Right lobe of liver (tissue), 6 donors: Measurements from ENCODE around the gene FSTL4. TPM values are rescaled to one million over a fixed set of nuclear protein-coding genes. Genes with fewer than 3 reads are reported as not detected.

Experiments used
- ATAC-seq, 4 donors: fragments of 200-7000 bp; cut with Tn5 transposase; one replicate each; pipeline ENCODE4 v1.9.1; 2020; ENCODE audit warnings: mild to moderate bottlenecking in 4 of 4, moderate library complexity in 4 of 4
- DNase-seq, 3 donors: peaks; one replicate each; pipeline ENCODE4 v3.0.0-alpha.2; 2020
- H3K27ac ChIP-seq, 3 donors: fragments of 200-600 bp; one replicate each; pipeline ENCODE4 v1.8.0; 2022
- H3K27me3 ChIP-seq, 2 donors: fragments of 200-600 bp; one replicate each; pipeline ENCODE4 v1.8.0; 2022
- H3K36me3 ChIP-seq, 4 donors: fragments of 200-600 bp; sonication (generic) in 1 of 4; one replicate each; pipeline versions ENCODE4 v1.5.1 to v1.8.0; 2017 to 2022; ENCODE audit warnings: control low read depth in 1 of 4
- H3K4me1 ChIP-seq, 4 donors: fragments of 200-600 bp; sonication (generic) in 1 of 4; one replicate each; pipeline versions ENCODE4 v1.5.1 to v1.8.0; 2017 to 2022; ENCODE audit warnings: control low read depth in 1 of 4
- H3K4me3 ChIP-seq, 3 donors: fragments of 200-600 bp; one replicate each; pipeline ENCODE4 v1.8.0; 2022
- H3K9me3 ChIP-seq, 4 donors: fragments of 200-600 bp; sonication (generic) in 1 of 4; one replicate each; pipeline versions ENCODE4 v1.5.1 to v1.8.0; 2017 to 2022; ENCODE audit warnings: control low read depth in 1 of 4
- POLR2A ChIP-seq: fragments of 450-650 bp; IDR thresholded peaks from one replicate; pipeline ENCODE4 v1.6.1; 2017; ENCODE audit warnings: antibody characterized with exemption, mild to moderate bottlenecking
- WGBS: methylation state at CpG from one replicate; pipeline ENCODE4 v1.1.6; 2018; ENCODE audit warnings: low coverage, low lambda C conversion rate; ENCODE audit not compliant: insufficient coverage; ENCODE audit errors: missing lambda C conversion rate; 5-methylcytosine and 5-hydroxymethylcytosine counted together
- intact Hi-C, 2 donors: fragments of 100-400 bp; cut with DNase I; formaldehyde crosslinking; loops; one replicate each; pipeline versions ENCODE4 v1.11.2 to v1.14.1; 2022
- total RNA-seq, 6 experiments: library from RNA; depleted of rRNA in 2 of 6; stranded (reverse); fragments of >200 nt in 2 of 6; fragmentation: NEBNext Ultra II Directional in 3 of 6; extraction: Animal tissue kit (Norgen Biotek cat#: 25700) in 3 of 6; gene quantifications; one replicate each; pipeline versions ENCODE4 v1.1.0 to v1.2.4, GENCODE V29; 2016 to 2023
- TF ChIP-seq, protein P1 (sequence below), 4 donors: fragments of 200-600 bp in 3 of 4; fragments of 450-650 bp in 1 of 4; IDR thresholded peaks; one replicate each; pipeline versions ENCODE4 v1.5.1 to v1.8.0; 2016 to 2022; ENCODE audit warnings: antibody characterized with exemption in 4 of 4, mild to moderate bottlenecking in 2 of 4
- donor health status: DM: no; HTN: yes; CAD: no.
- donor health status: DM: no; HTN: no; CAD: no.
- donor health status: DM: no; HTN: no; CAD: no.
- donor health status: DM: no; HTN: yes; CAD: no.
- donor health status: DM: no; HTN: yes; CAD: no.

FSTL4 gene
- total RNA-seq, 6 experiments from 2014 or later, result 0.62 to 1.3 (median 0.80) TPM; not detected in 3

DNA sequence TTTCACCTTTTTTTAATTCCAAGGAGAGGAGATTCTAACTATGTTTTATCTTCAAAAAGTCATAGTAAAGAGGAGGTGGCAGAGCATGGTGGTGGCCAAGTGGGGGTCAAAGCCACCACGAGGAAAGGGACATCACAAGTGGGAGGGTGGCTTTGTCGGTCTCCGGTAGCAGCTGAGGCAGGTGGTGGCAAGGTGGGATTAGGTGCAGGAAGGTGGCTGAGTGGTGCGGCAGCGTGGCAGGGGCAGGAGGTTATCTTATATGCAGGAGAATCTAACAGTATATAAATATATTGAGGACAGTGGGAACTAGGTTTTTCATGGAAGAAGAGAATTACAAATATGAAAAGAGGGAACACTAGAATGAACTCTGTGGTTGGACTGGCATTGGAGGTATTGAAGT lies 196.8 kb downstream of the FSTL4 start:
- no peak for TF ChIP-seq POLR2A
- DNase-seq (no peak), ATAC-seq (no peak)
- H3K9me3 ChIP-seq, result no peaks in the 10 kb centered on the region
- no peaks in the 10 kb centered on the region for H3K27me3 ChIP-seq
- no peaks in the 10 kb centered on the region for H3K4me1 ChIP-seq
- H3K36me3 ChIP-seq, result no peaks in the 10 kb centered on the region
- 73% methylated on average over 5 of the region's 5 CpGs for WGBS
- H3K27ac ChIP-seq, result no peak overlapping the region
- H3K4me3 ChIP-seq, result no peak overlapping the region
- intact Hi-C loops, result no loop called here

DNA sequence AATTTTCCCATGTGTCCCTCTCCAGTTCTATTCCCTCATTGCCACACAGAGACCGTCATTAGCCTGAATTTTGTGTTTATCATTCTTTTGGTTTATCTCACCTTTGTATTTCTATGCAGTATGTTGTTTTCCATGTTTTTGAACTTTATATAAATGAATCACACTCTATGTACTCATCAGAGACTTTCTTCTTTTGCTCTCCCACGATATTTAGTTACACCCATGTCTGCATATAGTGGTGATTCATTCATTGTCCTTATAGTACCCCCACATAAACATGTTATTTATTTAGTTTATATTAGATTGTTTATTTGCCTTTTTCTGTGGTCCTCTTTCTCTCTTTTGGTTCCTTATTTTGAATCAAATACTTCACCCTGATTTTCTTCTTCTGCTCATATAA lies 199.7 kb downstream of the FSTL4 start:
- H3K4me3 ChIP-seq, result no peak overlapping the region
- H3K9me3 ChIP-seq, result no peaks in the 10 kb centered on the region
- H3K4me1 ChIP-seq, result no peaks in the 10 kb centered on the region
- H3K27me3 ChIP-seq, result no peaks in the 10 kb centered on the region
- no peak for DNase-seq
- intact Hi-C loops, result no loop called here
- no peak for ATAC-seq
- TF ChIP-seq, protein P1, sequence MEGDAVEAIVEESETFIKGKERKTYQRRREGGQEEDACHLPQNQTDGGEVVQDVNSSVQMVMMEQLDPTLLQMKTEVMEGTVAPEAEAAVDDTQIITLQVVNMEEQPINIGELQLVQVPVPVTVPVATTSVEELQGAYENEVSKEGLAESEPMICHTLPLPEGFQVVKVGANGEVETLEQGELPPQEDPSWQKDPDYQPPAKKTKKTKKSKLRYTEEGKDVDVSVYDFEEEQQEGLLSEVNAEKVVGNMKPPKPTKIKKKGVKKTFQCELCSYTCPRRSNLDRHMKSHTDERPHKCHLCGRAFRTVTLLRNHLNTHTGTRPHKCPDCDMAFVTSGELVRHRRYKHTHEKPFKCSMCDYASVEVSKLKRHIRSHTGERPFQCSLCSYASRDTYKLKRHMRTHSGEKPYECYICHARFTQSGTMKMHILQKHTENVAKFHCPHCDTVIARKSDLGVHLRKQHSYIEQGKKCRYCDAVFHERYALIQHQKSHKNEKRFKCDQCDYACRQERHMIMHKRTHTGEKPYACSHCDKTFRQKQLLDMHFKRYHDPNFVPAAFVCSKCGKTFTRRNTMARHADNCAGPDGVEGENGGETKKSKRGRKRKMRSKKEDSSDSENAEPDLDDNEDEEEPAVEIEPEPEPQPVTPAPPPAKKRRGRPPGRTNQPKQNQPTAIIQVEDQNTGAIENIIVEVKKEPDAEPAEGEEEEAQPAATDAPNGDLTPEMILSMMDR (IDR thresholded peaks at IDR 0.05), result no peak
- TF ChIP-seq POLR2A, result no peak
- H3K36me3 ChIP-seq, result no peaks in the 10 kb centered on the region
- H3K27ac ChIP-seq, result no peak overlapping the region
- 26% methylated on average over 2 of the region's 2 CpGs for WGBS

DNA sequence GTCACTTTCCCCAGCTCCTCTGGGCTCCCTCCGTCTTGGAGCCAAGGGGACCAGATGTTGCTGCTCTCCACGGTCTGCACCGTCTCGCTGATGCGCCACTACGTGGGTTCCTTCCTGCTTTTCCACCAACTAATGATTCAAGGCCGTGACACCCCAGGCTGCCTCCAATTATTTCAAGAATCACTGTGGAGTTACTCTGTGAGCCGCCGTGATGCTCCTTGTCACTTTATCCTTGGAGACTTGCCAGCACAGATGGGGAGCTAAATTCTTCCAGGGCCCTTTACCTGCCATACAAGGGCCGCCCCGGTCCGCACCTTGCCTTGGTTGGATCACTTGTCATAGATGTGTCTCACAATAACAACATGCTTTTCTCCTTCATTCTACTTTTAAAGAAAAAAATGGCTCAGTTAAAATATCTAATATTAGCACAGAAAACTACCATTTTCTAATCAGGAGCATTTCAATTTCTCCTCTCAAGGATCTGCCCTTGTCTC lies 202.0 kb downstream of the FSTL4 start:
- 79% methylated on average over 10 of the region's 12 CpGs for whole genome bisulfite sequencing
- ATAC-seq (no peak), DNase-seq (no peak)
- no peak for TF ChIP-seq POLR2A
- TF ChIP-seq, protein P1 (IDR thresholded peaks at IDR 0.05), result no peak
- Histone ChIP-seq H3K9me3 (no peaks in the 10 kb centered on the region), H3K4me3 (no peak overlapping the region), H3K36me3 (no peaks in the 10 kb centered on the region), H3K4me1 (no peaks in the 10 kb centered on the region), H3K27me3 (no peaks in the 10 kb centered on the region), H3K27ac (no peak overlapping the region)
- intact Hi-C loops, result no loop called here

DNA sequence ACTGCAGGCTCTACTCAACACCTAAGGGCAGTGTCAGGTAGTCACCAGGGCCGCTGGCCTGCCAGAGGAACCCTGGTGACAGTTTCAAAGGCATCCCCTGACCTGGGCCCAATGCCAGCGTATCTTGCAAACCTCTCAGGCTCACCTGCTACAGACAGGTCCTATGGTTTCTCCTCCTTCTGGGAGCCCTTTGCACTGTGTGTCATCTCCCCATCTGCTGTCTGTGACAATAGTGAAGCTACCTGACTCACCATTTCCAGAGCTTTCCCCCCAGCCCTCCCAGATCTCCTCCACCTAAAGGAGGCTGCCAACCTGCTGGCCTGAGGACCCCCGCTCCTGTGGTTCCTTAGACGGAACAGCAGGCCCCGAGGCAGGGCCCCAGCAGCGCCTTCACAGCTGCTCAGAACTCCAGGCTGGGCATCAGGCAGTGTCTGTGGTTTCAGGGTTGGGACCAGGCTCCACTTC lies 203.1 kb downstream of the FSTL4 start:
- DNase-seq (no peak), ATAC-seq (peak in 1 of 4 donors; percentile 28)
- intact Hi-C loops, result no loop called here
- no peaks in the 10 kb centered on the region for H3K27me3 ChIP-seq
- 69% methylated on average over 3 of the region's 6 CpGs for WGBS
- H3K4me1 ChIP-seq, result no peaks in the 10 kb centered on the region
- TF ChIP-seq, protein P1 (IDR thresholded peaks at IDR 0.05), result no peak
- TF ChIP-seq POLR2A, result no peak
- no peak overlapping the region for H3K27ac ChIP-seq
- no peaks in the 10 kb centered on the region for H3K9me3 ChIP-seq
- H3K4me3 ChIP-seq, result no peak overlapping the region
- H3K36me3 ChIP-seq, result no peaks in the 10 kb centered on the region

DNA sequence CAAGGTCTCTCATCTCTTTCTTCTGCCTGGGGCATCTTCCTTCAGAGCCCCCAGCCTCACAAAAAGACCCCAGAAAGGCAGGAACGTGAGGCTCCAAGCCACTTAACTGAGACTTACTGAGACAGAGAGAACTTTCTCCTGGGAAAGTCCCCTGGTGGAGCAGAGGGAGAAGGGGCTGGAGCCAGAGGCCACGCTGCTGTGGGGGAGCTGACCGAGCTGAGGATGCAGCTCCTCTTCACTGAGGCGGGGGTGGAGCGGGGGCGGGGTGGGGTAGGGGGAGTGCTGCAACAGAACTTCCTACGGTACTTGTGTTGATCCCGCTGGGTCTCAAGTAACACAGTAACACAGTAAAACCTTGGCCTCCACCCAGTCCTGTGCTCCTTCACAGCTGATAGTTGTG lies 204.0 kb downstream of the FSTL4 start:
- DNase-seq (no peak), ATAC-seq (no peak)
- H3K4me1 ChIP-seq, result no peaks in the 10 kb centered on the region
- no peaks in the 10 kb centered on the region for H3K36me3 ChIP-seq
- H3K9me3 ChIP-seq, result no peaks in the 10 kb centered on the region
- H3K27ac ChIP-seq, result no peak overlapping the region
- 29% methylated on average over 1 of the region's 8 CpGs for WGBS
- H3K27me3 ChIP-seq, result no peaks in the 10 kb centered on the region
- H3K4me3 ChIP-seq, result no peak overlapping the region
- TF ChIP-seq POLR2A, result no peak
- TF ChIP-seq, protein P1 (IDR thresholded peaks at IDR 0.05), result no peak
- intact Hi-C loops, result no loop called here
